HepG2 (cell line): ENCODE results near the gene MYO5A. TPM values are rescaled to one million over a fixed set of nuclear protein-coding genes. Genes with fewer than 3 reads are reported as not detected.

Experiments used
- AHR ChIP-seq: IDR thresholded peaks from 2 replicates; pipeline ENCODE4 v1.6.1; 2018; ENCODE audit warnings: missing genetic modification reagents, missing compliant biosample characterization
- ATF1 ChIP-seq: IDR thresholded peaks from 2 replicates; pipeline ENCODE4 v1.6.1; 2016; ENCODE audit warnings: mild to moderate bottlenecking, control low read depth
- GATAD2A ChIP-seq: IDR thresholded peaks from 2 replicates; pipeline ENCODE4 v1.6.1; 2016
- IRX3 ChIP-seq: sonication (generic); formaldehyde crosslinking; IDR thresholded peaks from 2 replicates; pipeline ENCODE4 v1.8.1; 2023; ENCODE audit warnings: mild to moderate bottlenecking, low read depth, missing genetic modification reagents, borderline replicate concordance
- KDM2A ChIP-seq: sonication (generic); formaldehyde crosslinking; IDR thresholded peaks from 2 replicates; pipeline ENCODE4 v1.4.0; 2020; ENCODE audit warnings: low read depth, missing genetic modification reagents, borderline replicate concordance
- KDM4B ChIP-seq: sonication (generic); formaldehyde crosslinking; IDR thresholded peaks from 2 replicates; pipeline ENCODE4 v1.4.0; 2020; ENCODE audit warnings: missing genetic modification reagents
- NCOA1 ChIP-seq: sonication (generic); formaldehyde crosslinking; IDR thresholded peaks from 2 replicates; pipeline ENCODE4 v1.9.0; 2021; ENCODE audit warnings: missing genetic modification reagents
- NFKBIZ ChIP-seq: IDR thresholded peaks from 2 replicates; pipeline ENCODE4 v1.6.1; 2018; ENCODE audit warnings: missing genetic modification reagents, missing compliant biosample characterization
- PHF21A ChIP-seq: sonication (generic); formaldehyde crosslinking; IDR thresholded peaks from 2 replicates; pipeline ENCODE4 v1.5.0; 2020; ENCODE audit warnings: mild to moderate bottlenecking, missing genetic modification reagents
- RCOR2 ChIP-seq: IDR thresholded peaks from 2 replicates; pipeline ENCODE4 v1.6.1; 2016; ENCODE audit warnings: missing biosample characterization, missing genetic modification reagents
- RXRB ChIP-seq: IDR thresholded peaks from 2 replicates; pipeline ENCODE4 v1.6.1; 2016; ENCODE audit warnings: borderline replicate concordance, missing genetic modification reagents, missing compliant biosample characterization
- SAP130 ChIP-seq: IDR thresholded peaks from 2 replicates; pipeline ENCODE4 v1.6.1; 2016; ENCODE audit warnings: low read depth
- SIX4 ChIP-seq: sonication (generic); formaldehyde crosslinking; IDR thresholded peaks from 2 replicates; pipeline ENCODE4 v1.4.0; 2020; ENCODE audit warnings: missing genetic modification reagents
- SP1 ChIP-seq, 2 experiments: fragments of 450-650 bp in 1 of 2; sonication (generic) in 1 of 2; formaldehyde crosslinking in 1 of 2; IDR thresholded peaks; 2 replicates each; pipeline versions ENCODE4 v1.4.0 to v1.6.1; 2016 to 2020; ENCODE audit warnings: missing genetic modification reagents in 1 of 2
- SRF ChIP-seq: IDR thresholded peaks from 2 replicates; pipeline ENCODE4 v1.6.1; 2011; ENCODE audit warnings: mild to moderate bottlenecking, low read depth, low read length, moderate library complexity
- TBP ChIP-seq: sonication (generic); formaldehyde crosslinking; IDR thresholded peaks from 2 replicates; pipeline ENCODE4 v1.5.0; 2020; ENCODE audit warnings: missing genetic modification reagents
- ZMYM4 ChIP-seq: sonication (generic); formaldehyde crosslinking; IDR thresholded peaks from 2 replicates; pipeline ENCODE4 v1.8.1; 2023; ENCODE audit warnings: mild to moderate bottlenecking, missing genetic modification reagents
- ZNF33B ChIP-seq: sonication (generic); formaldehyde crosslinking; IDR thresholded peaks from 2 replicates; pipeline ENCODE4 v1.5.1; 2020; ENCODE audit warnings: mild to moderate bottlenecking, missing genetic modification reagents
- ZNF451 ChIP-seq: sonication (generic); formaldehyde crosslinking; IDR thresholded peaks from 2 replicates; pipeline ENCODE4 v1.5.0; 2020; ENCODE audit warnings: mild to moderate bottlenecking, missing genetic modification reagents
- ZNF512 ChIP-seq: sonication (generic); formaldehyde crosslinking; IDR thresholded peaks from 2 replicates; pipeline ENCODE4 v1.4.0; 2020; ENCODE audit warnings: mild to moderate bottlenecking, missing genetic modification reagents
- ZNF550 ChIP-seq: sonication (generic); formaldehyde crosslinking; IDR thresholded peaks from 2 replicates; pipeline ENCODE4 v1.4.0; 2020; ENCODE audit warnings: mild to moderate bottlenecking, missing genetic modification reagents, borderline replicate concordance
- ZNF772 ChIP-seq: sonication (generic); formaldehyde crosslinking; IDR thresholded peaks from 2 replicates; pipeline ENCODE4 v1.5.0; 2020; ENCODE audit warnings: mild to moderate bottlenecking, missing genetic modification reagents
- polyA plus RNA-seq, 8 experiments: library from polyadenylated mRNA; depleted of rRNA in 3 of 8; stranded (reverse) in 7 of 8; unstranded in 1 of 8; fragments of >200 nt; fragmentation: Illumina TruSeq in 4 of 8; extraction: Trizol in 4 of 8; gene quantifications; 2 replicates each; pipeline versions ENCODE4 v1.2.1 to v1.2.3, GENCODE V29; 2011 to 2016; ENCODE audit warnings: low read depth in 4 of 8, missing spikeins in 1 of 8, mixed read lengths in 1 of 8; ENCODE audit not compliant: insufficient read depth in 1 of 8
- total RNA-seq, 5 experiments: library from RNA; depleted of rRNA; stranded (reverse); fragments of >200 nt; fragmentation: Illumina TruSeq; extraction: Trizol; gene quantifications; 2 replicates each; pipeline ENCODE4 v1.2.3, GENCODE V29; 2016; ENCODE audit warnings: low read depth in 1 of 5
- TF ChIP-seq, protein P1 (sequence below): sonication (generic); formaldehyde crosslinking; IDR thresholded peaks from 2 replicates; pipeline ENCODE4 v1.5.0; 2020; ENCODE audit warnings: mild to moderate bottlenecking, missing genetic modification reagents
- TF ChIP-seq, protein P2 (sequence below): sonication (generic); formaldehyde crosslinking; IDR thresholded peaks from 2 replicates; pipeline ENCODE4 v1.8.1; 2023; ENCODE audit warnings: missing genetic modification reagents, mild to moderate bottlenecking, borderline replicate concordance

Gene MYO5A
- total and polyA plus RNA-seq, 2 of the 13 experiments (the other 11 are each of a cell fraction or from before 2014, with no cell fraction given), result 2.8 to 4.8 TPM

DNA sequence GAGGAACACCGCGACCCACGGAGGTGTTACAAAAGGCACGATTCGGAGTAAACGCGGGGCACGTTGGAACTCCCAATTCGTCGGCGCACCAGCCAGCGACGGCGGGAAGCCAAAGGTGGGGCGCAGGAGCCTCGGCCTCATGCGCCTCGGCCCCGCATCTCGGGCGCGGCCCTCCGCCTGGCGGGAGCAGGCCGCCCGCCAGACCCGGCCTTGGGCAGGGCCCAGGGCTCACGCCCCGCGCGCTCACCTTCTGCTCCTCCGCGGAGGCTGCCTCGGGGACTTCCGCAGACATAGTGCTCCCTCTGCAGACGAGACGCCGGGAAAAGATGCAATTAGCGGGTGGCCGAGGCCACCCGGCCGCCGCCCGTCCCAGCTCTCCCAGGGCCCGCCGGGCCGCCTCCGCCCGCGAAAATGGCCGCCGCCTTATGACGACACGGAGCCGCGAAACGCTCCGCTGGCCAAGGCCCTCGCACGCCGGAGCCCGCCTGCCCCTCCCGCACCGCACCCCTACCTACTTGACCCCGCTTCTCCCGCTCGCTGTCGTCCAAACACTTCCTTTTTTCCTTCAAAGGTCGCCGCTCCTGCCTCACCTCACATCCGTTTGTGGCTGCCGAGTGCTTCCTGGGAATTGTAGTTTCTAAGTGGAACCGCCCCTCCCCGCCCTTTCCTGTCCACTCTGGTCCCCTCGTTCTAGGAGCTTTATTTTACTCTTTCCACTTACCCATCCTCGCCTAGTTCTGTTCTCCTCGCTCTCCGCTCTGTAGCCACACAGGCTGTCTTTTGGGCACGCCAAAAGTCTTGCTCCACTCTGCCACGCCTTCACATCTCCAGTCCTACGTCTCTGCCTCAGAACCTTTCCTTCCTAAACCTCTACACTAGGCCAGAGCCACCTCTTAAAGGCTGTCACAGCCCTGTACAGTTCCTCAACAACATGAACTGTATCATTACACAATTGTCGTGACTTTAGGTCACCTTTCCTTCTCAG lies 40.2 kb upstream of the MYO5A start, which contains the start of gene ARPP19 (continued):
- TF ChIP-seq KDM2A (CRISPR knock-in tag) (peak; percentile 82), ZNF512 (no peak), ZNF772 (CRISPR knock-in tag) (peak; percentile 92), ZNF550 (CRISPR knock-in tag) (no peak), SRF (peak; percentile 70), TBP (CRISPR knock-in tag) (no peak), RCOR2 (CRISPR knock-in tag) (no peak), KDM4B (CRISPR knock-in tag) (0 out of 2 replicates have a peak, but pooled peaks have one; percentile 16), PHF21A (CRISPR knock-in tag) (peak; percentile 65), ZNF451 (CRISPR knock-in tag) (peak; percentile 82; the same call in 1 of the 2 replicates), NFKBIZ (CRISPR knock-in tag) (peak; percentile 72; the same call in 1 of the 2 replicates), ZMYM4 (peak; percentile 91), RXRB (peak; percentile 82), SIX4 (CRISPR knock-in tag) (peak; percentile 55; the same call in 1 of the 2 replicates), ATF1 (CRISPR knock-in tag) (peak; percentile 85), GATAD2A (CRISPR knock-in tag) (peak; percentile 48), AHR (peak; percentile 71; the same call in 1 of the 2 replicates), IRX3 (CRISPR knock-in tag) (peak; percentile 83; the same call in 1 of the 2 replicates), ZNF33B (CRISPR knock-in tag) (no peak; the same call in 1 of the 2 replicates), SAP130 (CRISPR knock-in tag) (peak; percentile 87), SP1 (IDR thresholded peaks at IDR 0.05) (no peak), SP1 (CRISPR knock-in tag; IDR thresholded peaks at IDR 0.05) (peak; percentile 49), NCOA1 (CRISPR knock-in tag) (0 out of 2 replicates have a peak, but pooled peaks have one; percentile 55)
- TF ChIP-seq, protein P1, sequence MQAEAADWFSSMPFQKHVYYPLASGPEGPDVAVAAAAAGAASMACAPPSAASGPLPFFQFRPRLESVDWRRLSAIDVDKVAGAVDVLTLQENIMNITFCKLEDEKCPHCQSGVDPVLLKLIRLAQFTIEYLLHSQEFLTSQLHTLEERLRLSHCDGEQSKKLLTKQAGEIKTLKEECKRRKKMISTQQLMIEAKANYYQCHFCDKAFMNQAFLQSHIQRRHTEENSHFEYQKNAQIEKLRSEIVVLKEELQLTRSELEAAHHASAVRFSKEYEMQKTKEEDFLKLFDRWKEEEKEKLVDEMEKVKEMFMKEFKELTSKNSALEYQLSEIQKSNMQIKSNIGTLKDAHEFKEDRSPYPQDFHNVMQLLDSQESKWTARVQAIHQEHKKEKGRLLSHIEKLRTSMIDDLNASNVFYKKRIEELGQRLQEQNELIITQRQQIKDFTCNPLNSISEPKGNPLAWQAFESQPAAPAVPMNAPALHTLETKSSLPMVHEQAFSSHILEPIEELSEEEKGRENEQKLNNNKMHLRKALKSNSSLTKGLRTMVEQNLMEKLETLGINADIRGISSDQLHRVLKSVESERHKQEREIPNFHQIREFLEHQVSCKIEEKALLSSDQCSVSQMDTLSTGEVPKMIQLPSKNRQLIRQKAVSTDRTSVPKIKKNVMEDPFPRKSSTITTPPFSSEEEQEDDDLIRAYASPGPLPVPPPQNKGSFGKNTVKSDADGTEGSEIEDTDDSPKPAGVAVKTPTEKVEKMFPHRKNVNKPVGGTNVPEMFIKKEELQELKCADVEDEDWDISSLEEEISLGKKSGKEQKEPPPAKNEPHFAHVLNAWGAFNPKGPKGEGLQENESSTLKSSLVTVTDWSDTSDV (CRISPR knock-in tag), result no peak; the same call in 1 of the 2 replicates
- TF ChIP-seq, protein P2, sequence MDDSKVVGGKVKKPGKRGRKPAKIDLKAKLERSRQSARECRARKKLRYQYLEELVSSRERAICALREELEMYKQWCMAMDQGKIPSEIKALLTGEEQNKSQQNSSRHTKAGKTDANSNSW (CRISPR knock-in tag), result 0 out of 2 replicates have a peak, but pooled peaks have one; percentile 67
